H1 (cell line): ENCODE measurements around the gene APOL3.

Experiments used
- GABPA ChIP-seq: IDR thresholded peaks from 2 replicates; pipeline ENCODE4 v1.6.1; 2011; ENCODE audit warnings: mild to moderate bottlenecking, low read length, moderate library complexity, borderline replicate concordance; ENCODE audit not compliant: insufficient read depth
- POLR2A ChIP-seq, 2 experiments: IDR thresholded peaks; 1 replicate in 1 of 2; 2 replicates in 1 of 2; pipeline ENCODE4 v1.6.1; 2011; ENCODE audit warnings: low read depth in 2 of 2, low read length in 2 of 2, mild to moderate bottlenecking in 2 of 2; ENCODE audit errors: control extremely low read depth in 1 of 2
- POLR2AphosphoS5 ChIP-seq: IDR thresholded peaks from 2 replicates; pipeline ENCODE4 v1.6.1; 2011; ENCODE audit warnings: low read depth, low read length
- RAD21 ChIP-seq, 2 experiments: IDR thresholded peaks in 1 of 2; conservative IDR thresholded peaks in 1 of 2; 2 replicates each; pipeline ENCODE4 v1.6.1; 2011; ENCODE audit warnings: low read depth in 2 of 2, low read length in 2 of 2, improper control_type of control experiment in 1 of 2, inconsistent platforms in 1 of 2, mild to moderate bottlenecking in 1 of 2, moderate library complexity in 1 of 2
- SIN3A ChIP-seq, 2 experiments: IDR thresholded peaks in 1 of 2; conservative IDR thresholded peaks in 1 of 2; 2 replicates each; pipeline ENCODE4 v1.6.1; 2011 to 2012; ENCODE audit warnings: low read length in 2 of 2, improper control_type of control experiment in 1 of 2, low read depth in 1 of 2, mild to moderate bottlenecking in 1 of 2
- SP4 ChIP-seq: IDR thresholded peaks from 2 replicates; pipeline ENCODE4 v1.6.1; 2012; ENCODE audit warnings: low read length, inconsistent platforms
- SRF ChIP-seq: IDR thresholded peaks from 2 replicates; pipeline ENCODE4 v1.6.1; 2011; ENCODE audit warnings: mild to moderate bottlenecking, low read depth, low read length, moderate library complexity
- ZNF274 ChIP-seq: IDR thresholded peaks from 2 replicates; pipeline ENCODE4 v1.7.0; 2012; ENCODE audit warnings: low read length, borderline replicate concordance; ENCODE audit errors: extremely low read depth
- TF ChIP-seq, protein P1 (sequence below), 3 experiments: IDR thresholded peaks; 1 replicate in 2 of 3; 2 replicates in 1 of 3; pipeline versions ENCODE4 v1.5.1 to v1.6.1; 2011; ENCODE audit warnings: low read length in 3 of 3, mild to moderate bottlenecking in 3 of 3, inconsistent platforms in 2 of 3, low read depth in 1 of 3, moderate library complexity in 1 of 3; ENCODE audit not compliant: insufficient read depth in 1 of 3; ENCODE audit errors: control extremely low read depth in 1 of 3

DNA sequence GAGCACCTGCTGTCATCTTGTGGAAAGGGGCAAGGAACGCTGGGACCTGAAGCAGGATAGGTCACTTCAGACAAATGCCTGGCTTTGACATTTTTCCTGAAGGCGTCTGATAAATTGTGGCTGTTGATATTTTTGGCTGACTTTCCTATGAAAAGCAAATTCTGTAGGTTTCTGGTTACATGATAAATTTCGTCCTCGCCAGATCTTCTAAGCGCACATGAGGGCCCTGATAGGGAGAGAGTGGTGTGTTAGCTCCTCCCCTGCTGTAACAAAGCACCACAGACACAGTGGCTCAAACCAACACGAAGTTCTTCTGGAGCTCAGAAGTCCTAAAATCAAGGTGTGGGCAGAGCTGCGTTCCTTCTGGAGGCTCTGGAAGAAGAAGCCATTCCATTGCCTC, 21.5 kb upstream of the APOL3 start:
- TF ChIP-seq POLR2AphosphoS5: no peak
- TF ChIP-seq POLR2A (IDR thresholded peaks at IDR 0.05; ENCODE audit: control extremely low read depth in 1 of 2, low read depth in 2 of 2, low read length in 2 of 2): no peak
- TF ChIP-seq, protein P1, sequence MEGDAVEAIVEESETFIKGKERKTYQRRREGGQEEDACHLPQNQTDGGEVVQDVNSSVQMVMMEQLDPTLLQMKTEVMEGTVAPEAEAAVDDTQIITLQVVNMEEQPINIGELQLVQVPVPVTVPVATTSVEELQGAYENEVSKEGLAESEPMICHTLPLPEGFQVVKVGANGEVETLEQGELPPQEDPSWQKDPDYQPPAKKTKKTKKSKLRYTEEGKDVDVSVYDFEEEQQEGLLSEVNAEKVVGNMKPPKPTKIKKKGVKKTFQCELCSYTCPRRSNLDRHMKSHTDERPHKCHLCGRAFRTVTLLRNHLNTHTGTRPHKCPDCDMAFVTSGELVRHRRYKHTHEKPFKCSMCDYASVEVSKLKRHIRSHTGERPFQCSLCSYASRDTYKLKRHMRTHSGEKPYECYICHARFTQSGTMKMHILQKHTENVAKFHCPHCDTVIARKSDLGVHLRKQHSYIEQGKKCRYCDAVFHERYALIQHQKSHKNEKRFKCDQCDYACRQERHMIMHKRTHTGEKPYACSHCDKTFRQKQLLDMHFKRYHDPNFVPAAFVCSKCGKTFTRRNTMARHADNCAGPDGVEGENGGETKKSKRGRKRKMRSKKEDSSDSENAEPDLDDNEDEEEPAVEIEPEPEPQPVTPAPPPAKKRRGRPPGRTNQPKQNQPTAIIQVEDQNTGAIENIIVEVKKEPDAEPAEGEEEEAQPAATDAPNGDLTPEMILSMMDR (IDR thresholded peaks at IDR 0.05; ENCODE audit: control extremely low read depth in 1 of 3, insufficient read depth in 1 of 3, low read depth in 1 of 3, low read length in 3 of 3): no peak
- TF ChIP-seq SRF: no peak
- no peak for TF ChIP-seq ZNF274
- TF ChIP-seq SIN3A (conservative IDR thresholded peaks at IDR 0.05 in 1 of 2, IDR thresholded peaks at IDR 0.05 in 1 of 2; ENCODE audit: low read depth in 1 of 2, low read length in 2 of 2): no peak
- TF ChIP-seq GABPA: no peak
- TF ChIP-seq RAD21 (IDR thresholded peaks at IDR 0.05 in 1 of 2, conservative IDR thresholded peaks at IDR 0.05 in 1 of 2; ENCODE audit: low read depth in 2 of 2, low read length in 2 of 2): no peak
- TF ChIP-seq SP4: no peak
